Head of caudate nucleus (tissue), 42 donors: ENCODE results near the gene NR6A1.

Experiments used
- DNase-seq, 42 donors: peaks; one replicate each; pipeline versions ENCODE4 v3.0.0 to v3.0.0-alpha.2; 2020 to 2021; ENCODE audit warnings: mixed read lengths in 7 of 42
- intact Hi-C: fragments of 100-400 bp; cut with DNase I; formaldehyde crosslinking; loops from one replicate; pipeline ENCODE4 v1.15.0; 2022

Gene NR6A1

GRCh38 chr9:124479947-124480620, 291.0 kb downstream of the NR6A1 start:
- no peak for DNase-seq
- intact Hi-C loops = loop anchor here (10.0 kb wide), 1 partner anchor 55 kb away; no protein-coding TSS in a partner anchor

- intact Hi-C loops = loop anchor here (10.0 kb wide), 1 partner anchor 55 kb away; no protein-coding TSS in a partner anchor
- no peak for DNase-seq
These were observed 291.7 kb downstream of the NR6A1 start for GRCh38 chr9:124479371-124479770.

DNA sequence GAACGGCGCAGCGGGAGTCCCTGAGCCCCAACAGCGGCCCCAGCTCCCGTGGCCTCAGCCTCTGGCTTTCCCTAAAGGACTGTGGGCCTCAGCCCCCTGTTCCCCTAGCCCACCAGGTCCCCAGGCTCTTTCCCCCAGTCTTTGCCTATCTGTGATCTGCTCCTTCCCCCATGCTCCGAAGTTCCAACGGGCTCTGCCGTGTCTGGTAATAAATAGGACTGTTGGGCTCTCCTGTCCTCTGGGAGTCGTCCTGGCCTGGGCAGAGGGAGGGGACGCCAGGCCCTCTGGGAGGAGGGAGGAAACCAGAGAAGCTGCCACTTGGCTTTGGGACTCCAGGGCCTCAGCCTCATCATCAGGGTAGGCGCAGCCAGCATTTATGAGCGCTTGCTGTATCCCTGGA, 292.8 kb downstream of the NR6A1 start:
- DNase-seq = no peak
- intact Hi-C loops = loop anchor here (10.0 kb wide), 1 partner anchor 56 kb away; no protein-coding TSS in a partner anchor

DNA sequence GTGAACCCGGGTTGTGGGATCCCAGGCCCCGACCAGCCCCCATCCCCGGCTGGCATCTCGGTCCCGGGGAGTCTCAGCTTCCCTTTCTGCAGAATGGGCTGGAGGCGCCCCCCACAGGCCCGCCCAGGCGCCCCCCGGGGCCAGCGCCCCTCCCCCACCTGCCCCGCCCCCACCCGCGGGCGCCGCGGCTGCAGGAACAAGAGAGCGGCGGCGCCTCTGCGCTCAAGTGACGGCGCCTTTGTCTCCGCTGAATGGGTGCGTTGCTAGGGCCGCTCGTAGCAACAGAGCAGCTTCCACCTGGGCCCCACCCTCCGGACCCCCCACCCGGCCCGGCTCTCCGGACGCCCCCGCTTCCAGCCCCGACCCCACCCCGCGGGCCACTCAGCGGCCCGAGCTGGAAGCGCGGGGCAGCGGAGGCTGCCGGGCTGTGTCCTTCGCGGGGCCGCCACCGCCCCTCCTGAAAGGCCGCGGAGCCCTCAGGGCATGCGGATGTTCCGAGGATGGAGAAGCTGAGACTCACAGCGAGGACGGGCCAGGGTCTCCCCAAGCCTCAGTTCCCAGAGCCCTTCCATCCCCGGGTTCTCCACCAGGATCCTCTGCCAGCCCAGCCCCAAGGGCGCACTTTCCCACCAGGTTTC, 293.3 kb downstream of the NR6A1 start:
- intact Hi-C loops = loop anchor here (10.0 kb wide), 1 partner anchor 57 kb away; no protein-coding TSS in a partner anchor
- DNase-seq = peak in 23 of 42 donors; percentile 6 to 47 (median 28)

DNA sequence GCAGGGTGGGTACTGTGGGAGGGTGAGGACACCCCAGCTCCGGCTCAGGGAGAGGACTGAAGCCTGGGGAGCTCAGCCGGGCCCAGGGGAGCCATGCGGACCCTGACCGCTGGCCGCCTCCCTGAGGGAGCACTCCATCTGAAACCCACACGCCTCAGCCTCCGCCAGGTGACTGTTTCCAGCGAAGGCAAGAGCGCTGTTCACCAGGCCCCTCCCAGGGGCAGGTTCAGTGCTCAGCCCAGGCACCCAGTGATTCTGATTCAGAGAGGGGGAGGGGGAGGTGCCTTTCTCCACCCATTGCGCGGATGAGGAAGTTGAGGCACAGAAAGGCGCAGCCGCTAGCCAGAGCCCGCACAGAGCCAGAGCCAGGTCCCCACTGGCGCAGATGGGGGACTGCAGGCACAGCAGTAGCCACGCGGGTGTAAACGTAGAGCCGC, 293.9 kb downstream of the NR6A1 start:
- intact Hi-C loops = loop anchor here (10.0 kb wide), 1 partner anchor 58 kb away; no protein-coding TSS in a partner anchor
- DNase-seq = peak in 22 of 42 donors; percentile 4 to 54 (median 23)

DNA sequence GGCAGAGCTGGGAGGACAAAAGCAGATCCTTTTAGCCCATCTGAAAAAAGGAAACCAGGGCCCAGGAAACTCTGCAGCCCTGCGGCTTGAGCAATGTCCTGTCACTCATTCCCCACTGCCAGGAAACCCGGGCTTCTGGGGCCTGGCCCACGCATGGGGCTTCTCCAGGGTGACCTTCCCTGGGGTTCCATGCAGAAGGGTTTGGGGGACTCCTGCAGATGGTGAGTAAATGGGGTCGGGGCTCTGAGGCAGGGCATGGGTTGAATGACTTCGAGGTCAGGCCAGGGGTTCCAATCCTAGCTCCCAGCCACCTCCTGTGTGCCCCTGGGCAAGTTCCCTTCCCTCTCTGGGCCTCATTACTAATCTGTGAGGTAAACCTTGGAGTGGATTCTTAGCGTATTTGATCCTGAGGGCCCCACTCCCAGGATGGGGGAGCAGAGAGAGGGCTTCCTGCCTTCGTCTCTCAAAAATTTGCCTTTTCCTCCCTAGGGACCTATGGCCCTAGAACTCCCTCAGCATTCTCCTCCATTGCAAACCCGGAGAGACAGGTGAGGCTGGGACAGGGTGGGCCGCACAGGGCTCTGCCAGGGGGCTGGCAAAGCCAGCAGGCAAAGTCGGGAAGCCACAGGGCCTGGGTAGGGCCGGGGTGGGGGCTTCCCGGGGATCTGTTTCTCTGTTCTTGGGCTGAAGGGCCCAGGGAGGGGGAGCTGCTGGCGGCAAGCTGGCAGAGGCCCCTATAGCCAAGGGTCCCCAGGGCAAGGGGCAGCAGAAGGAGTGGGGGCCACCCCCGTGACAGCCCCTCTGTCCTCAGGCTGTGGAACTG, 295.0 kb downstream of the NR6A1 start:
- DNase-seq = no peak
- intact Hi-C loops = loop anchor here (10.0 kb wide), 1 partner anchor 59 kb away; no protein-coding TSS in a partner anchor

- no peak for DNase-seq
- intact Hi-C loops = loop anchor here (10.0 kb wide), 1 partner anchor 59 kb away; no protein-coding TSS in a partner anchor
These were observed 295.8 kb downstream of the NR6A1 start for GRCh38 chr9:124475158-124475867.

DNA sequence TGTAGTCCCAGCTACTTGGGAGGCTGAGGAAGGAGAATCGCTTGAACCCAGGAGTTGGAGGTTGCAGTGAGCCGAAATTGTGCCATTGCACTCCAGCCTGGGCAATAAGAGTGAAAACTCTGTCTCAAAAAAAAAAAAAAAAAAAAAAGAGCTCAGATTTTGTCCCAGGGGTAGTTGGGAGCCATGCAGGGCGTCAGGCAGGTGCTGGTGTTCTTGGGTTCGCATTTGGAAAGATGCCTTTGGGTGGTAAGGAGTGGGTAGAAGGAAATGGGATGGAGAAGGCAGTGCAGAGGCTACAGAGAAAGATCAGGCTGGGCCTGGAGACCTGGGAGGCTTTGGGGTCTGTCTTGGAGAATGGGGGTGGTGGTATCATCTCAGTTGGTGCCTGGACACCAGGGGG, 297.0 kb downstream of the NR6A1 start:
- intact Hi-C loops = loop anchor here (10.0 kb wide), 1 partner anchor 61 kb away; no protein-coding TSS in a partner anchor
- DNase-seq = no peak

- DNase-seq = no peak
- intact Hi-C loops = loop anchor here (10.0 kb wide), 1 partner anchor 61 kb away; no protein-coding TSS in a partner anchor
These were observed 297.8 kb downstream of the NR6A1 start for GRCh38 chr9:124473310-124473709.

GRCh38 chr9:124472770-124473169, 298.3 kb downstream of the NR6A1 start:
- intact Hi-C loops = loop anchor here (10.0 kb wide), 1 partner anchor 62 kb away; no protein-coding TSS in a partner anchor
- DNase-seq = no peak

GRCh38 chr9:124471761-124472160, 299.4 kb downstream of the NR6A1 start:
- intact Hi-C loops = loop anchor here (10.0 kb wide), 1 partner anchor 63 kb away; no protein-coding TSS in a partner anchor
- DNase-seq = no peak

DNA sequence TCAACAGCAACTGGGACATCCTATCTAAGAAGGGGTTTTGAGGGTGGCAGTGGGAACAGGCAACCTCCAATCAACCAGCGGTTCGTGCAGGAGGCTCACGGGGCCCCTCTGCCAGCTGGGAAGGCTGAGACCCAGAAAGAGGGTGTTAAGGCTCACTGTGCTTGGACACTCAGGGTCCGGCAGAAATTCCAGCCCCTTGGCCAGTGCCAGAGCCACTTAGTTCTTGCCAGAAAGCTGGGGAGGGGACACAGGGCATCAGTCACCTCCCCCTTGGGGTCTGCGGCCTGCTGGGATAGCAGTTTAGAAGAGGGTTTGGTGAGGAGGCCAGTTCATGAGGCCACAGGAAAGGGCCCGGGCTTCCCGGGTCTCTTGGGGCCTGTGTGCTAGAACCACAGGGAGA, 300.4 kb downstream of the NR6A1 start:
- intact Hi-C loops = loop anchor here (10.0 kb wide), 1 partner anchor 64 kb away; no protein-coding TSS in a partner anchor
- DNase-seq = no peak

GRCh38 chr9:124470306-124470705, 300.8 kb downstream of the NR6A1 start:
- intact Hi-C loops = loop anchor here (10.0 kb wide), 1 partner anchor 64 kb away; no protein-coding TSS in a partner anchor
- DNase-seq = no peak

GRCh38 chr9:124469011-124469832, 301.9 kb downstream of the NR6A1 start:
- intact Hi-C loops = no loop called here

DNA sequence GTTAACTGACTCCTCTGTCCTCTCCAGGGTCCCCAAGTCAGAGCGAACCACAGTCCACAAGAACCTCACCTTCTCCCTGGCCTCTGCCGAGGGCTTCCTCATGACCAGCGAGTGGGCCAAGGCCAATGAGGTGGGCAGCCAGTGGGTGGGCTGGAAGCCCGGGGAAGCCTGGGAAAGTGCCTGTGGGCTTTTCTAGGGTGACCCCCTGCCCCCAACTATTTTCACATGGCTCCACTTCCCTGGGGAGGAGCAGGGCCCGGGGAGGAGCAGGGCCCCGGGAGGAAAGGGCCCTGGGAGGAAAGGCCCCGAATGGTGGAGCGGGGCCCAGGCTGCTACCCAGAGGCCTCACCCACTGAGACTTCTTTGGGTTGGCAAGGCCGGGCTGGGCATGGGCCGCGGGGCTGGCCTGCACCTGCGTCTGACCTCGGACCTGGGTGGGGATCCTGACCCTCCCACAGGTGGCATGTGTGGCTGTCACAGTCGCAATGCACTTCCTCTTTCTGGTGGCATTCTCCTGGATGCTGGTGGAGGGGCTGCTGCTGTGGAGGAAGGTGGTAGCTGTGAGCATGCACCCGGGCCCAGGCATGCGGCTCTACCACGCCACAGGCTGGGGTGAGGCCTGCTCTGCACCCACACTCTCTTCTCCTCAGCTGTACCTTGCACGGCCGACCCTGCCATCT, 302.9 kb downstream of the NR6A1 start:
- no peak for DNase-seq
- intact Hi-C loops = no loop called here

More at GRCh38 chr9:124469011-124469832, 301.9 kb downstream of the NR6A1 start:
- no peak for DNase-seq

GRCh38 chr9:124467410-124468060, 303.6 kb downstream of the NR6A1 start:
- no peak for DNase-seq
- intact Hi-C loops = no loop called here
